H7 (cell line): Measurements from ENCODE around the gene SEMA3G. TPM values are rescaled to one million over a fixed set of nuclear protein-coding genes. Genes with fewer than 3 reads are reported as not detected.
A peak's percentile ranks its signal among the peaks of the same experiment; 100 is the strongest.

ENCODE experiments used
- DNase-seq: peaks from one replicate; pipeline ENCODE4 v3.0.0; 2012
- H3K27me3 ChIP-seq: 2 replicates; pipeline ENCODE4 v1.6.0; 2011; ENCODE audit warnings: mild to moderate bottlenecking, low read length; ENCODE audit not compliant: control insufficient read depth, insufficient read depth
- H3K36me3 ChIP-seq: replicated peaks from 2 replicates; pipeline ENCODE4 v1.5.1; 2011; ENCODE audit warnings: low read length; ENCODE audit not compliant: control insufficient read depth, insufficient read depth
- H3K4me3 ChIP-seq: 2 replicates; pipeline ENCODE4 v1.5.1; 2011; ENCODE audit warnings: low read depth, mild to moderate bottlenecking, control low read depth, low read length, moderate library complexity; ENCODE audit not compliant: insufficient read depth
- total RNA-seq: library from RNA; depleted of rRNA; stranded (reverse); fragments of >200 nt; shearing (Covaris generic); gene quantifications from 2 replicates; pipeline ENCODE4 v1.2.3, GENCODE V29; 2014

The SEMA3G gene
- total RNA-seq, 1 experiment from 2014 or later: 1.1 TPM

- no peak for DNase-seq
- H3K27me3 ChIP-seq: no peaks in the 10 kb centered on the region
- peaks cover 53% of the 10 kb centered on the region for H3K36me3 ChIP-seq
- no peak overlapping the region for H3K4me3 ChIP-seq
These were observed 39.8 kb downstream of the SEMA3G start for GRCh38 chr3:52405066-52405465.

DNA sequence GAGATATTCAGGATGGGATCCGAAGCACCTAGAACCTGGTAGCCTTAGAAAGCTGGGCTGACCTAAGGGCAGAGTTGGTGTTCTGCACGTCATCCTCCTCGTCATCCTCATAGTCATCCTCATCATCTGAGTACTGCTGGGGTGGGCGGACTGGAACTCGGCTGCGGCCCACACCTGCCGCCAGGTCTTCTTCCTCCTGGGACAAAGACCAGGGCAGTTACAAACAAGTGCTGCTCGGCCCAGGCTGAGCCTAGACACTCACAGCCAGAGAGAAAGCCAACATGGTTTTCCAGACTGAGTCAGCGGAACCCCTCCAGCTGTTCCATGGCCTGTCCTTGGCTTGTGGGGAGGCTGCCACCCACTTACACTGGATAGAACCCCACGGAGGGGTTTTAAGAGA, 40.5 kb downstream of the SEMA3G start:
- peaks cover 53% of the 10 kb centered on the region for H3K36me3 ChIP-seq
- H3K4me3 ChIP-seq: no peak overlapping the region
- peak; percentile 15 for DNase-seq
- H3K27me3 ChIP-seq: no peaks in the 10 kb centered on the region

DNA sequence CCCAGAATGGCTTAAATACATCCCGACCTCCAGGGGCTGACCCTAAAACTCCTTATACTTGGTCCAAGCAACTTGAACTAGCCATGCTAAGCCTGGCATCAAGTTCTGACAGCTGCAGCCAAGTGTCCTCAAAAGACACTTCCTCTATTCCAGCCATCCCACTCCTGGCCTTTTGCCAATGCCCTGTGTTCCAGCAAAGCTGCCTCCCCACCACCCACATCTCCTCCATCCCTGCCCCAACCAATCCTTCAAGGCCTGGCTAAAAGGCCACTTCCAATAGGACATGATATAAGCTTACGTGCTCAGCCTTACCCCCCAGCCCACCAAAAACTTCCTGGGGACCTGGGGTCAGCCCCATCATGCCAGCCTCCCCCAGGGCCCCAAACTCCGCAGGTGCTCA, 40.9 kb downstream of the SEMA3G start:
- H3K27me3 ChIP-seq: no peaks in the 10 kb centered on the region
- no peak for DNase-seq
- peaks cover 53% of the 10 kb centered on the region for H3K36me3 ChIP-seq
- H3K4me3 ChIP-seq: no peak overlapping the region

GRCh38 chr3:52403271-52403841, 41.5 kb downstream of the SEMA3G start:
- Histone ChIP-seq H3K4me3 (no peak overlapping the region), H3K27me3 (no peaks in the 10 kb centered on the region), H3K36me3 (peaks cover 53% of the 10 kb centered on the region)
- peak; percentile 28 for DNase-seq

- Histone ChIP-seq H3K27me3 (no peaks in the 10 kb centered on the region), H3K36me3 (peaks cover 49% of the 10 kb centered on the region), H3K4me3 (no peak overlapping the region)
- DNase-seq: peak; percentile 35
These were observed 42.1 kb downstream of the SEMA3G start for GRCh38 chr3:52402706-52403270.

- Histone ChIP-seq H3K4me3 (no peak overlapping the region), H3K27me3 (no peaks in the 10 kb centered on the region), H3K36me3 (peaks cover 43% of the 10 kb centered on the region)
- no peak for DNase-seq
These were observed 42.8 kb downstream of the SEMA3G start for GRCh38 chr3:52402101-52402521.

DNA sequence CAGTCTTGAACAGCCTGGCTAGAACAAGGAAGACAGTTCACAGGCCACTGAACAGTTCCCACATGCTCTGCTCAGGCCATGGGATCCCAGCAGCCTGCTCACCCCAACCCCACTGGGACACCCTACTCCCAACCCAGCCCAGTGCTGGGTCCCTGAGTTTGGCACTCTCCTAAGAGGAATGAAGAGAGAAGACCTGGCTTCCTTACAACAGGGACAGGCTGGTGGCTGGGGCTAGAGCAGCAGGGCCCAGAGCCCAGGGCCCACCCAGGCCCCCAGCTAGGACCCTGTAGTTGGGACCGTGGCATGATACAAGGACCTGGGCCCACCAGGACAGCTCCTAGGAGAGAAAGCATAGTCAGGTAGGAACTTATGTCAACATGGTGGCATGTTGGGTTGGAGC, 43.4 kb downstream of the SEMA3G start:
- peak; percentile 32 for DNase-seq
- H3K36me3 ChIP-seq: peaks cover 37% of the 10 kb centered on the region
- no peak overlapping the region for H3K4me3 ChIP-seq
- H3K27me3 ChIP-seq: no peaks in the 10 kb centered on the region

GRCh38 chr3:52401021-52401420, 43.9 kb downstream of the SEMA3G start:
- no peaks in the 10 kb centered on the region for H3K27me3 ChIP-seq
- no peak for DNase-seq
- H3K36me3 ChIP-seq: peaks cover 32% of the 10 kb centered on the region
- H3K4me3 ChIP-seq: no peak overlapping the region

DNA sequence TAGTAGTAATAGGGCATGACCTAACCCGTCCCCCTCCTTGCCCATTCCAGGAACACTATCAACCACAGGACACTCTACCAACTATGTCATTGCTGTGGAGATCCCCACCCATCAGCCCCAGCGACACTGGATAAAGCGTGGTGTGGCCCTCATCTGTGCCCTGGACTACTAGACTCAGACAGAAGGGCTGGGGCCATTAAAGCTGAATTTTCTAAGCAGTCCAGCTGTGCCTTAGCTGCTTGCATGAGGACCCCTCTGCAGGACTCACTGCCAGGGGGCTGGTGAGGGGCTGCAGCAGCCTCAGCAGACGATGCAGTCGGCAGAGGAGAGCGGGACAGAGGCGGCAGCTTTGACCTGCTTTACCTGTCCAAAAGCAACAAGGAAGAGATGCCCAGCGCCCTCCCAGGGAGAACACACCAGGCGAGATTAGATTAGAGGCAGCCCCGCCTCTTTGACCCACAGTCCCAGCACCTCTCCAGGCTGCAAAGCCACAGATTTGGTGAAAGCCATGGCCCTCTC, 44.6 kb downstream of the SEMA3G start:
- Histone ChIP-seq H3K4me3 (no peak overlapping the region), H3K36me3 (peaks cover 25% of the 10 kb centered on the region), H3K27me3 (no peaks in the 10 kb centered on the region)
- DNase-seq: no peak

DNA sequence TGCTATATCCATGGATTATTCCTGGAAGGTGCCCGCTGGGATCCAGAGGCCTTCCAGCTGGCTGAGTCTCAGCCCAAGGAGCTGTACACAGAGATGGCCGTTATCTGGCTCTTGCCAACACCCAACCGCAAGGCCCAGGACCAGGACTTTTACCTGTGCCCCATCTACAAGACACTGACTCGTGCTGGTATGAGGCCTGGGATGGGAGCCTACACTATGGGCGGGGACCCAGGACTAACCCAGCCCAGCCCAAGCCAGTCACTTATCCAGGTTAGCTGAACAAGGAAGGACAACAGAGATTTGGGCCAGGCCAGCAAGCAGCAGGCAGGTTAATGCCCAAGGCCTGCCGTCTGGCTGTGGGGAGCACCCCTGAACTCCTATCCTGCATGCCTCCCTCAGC, 45.3 kb downstream of the SEMA3G start:
- no peaks in the 10 kb centered on the region for H3K27me3 ChIP-seq
- no peak for DNase-seq
- H3K36me3 ChIP-seq: peaks cover 21% of the 10 kb centered on the region
- no peak overlapping the region for H3K4me3 ChIP-seq

DNA sequence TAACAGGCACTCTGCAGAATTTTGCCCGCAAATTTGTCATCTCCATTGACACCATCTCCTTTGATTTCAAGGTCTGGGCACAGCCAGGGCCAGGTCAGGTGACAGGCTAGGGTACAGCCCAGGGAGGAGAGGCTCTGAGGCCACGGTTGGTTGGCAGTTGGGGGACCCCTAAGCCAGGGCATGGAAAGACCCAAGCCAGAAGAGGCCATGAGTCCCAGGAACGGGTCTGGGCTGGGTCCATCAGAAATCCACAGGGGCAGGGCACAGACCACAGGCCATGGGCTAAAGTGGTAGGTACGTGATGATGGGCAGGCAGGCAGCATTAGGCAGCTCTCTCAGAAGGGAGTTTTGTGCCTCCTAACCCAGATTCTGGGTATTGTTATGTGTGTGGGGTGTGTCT, 45.8 kb downstream of the SEMA3G start:
- no peak overlapping the region for H3K4me3 ChIP-seq
- H3K27me3 ChIP-seq: no peaks in the 10 kb centered on the region
- DNase-seq: no peak
- peaks cover 17% of the 10 kb centered on the region for H3K36me3 ChIP-seq

DNA sequence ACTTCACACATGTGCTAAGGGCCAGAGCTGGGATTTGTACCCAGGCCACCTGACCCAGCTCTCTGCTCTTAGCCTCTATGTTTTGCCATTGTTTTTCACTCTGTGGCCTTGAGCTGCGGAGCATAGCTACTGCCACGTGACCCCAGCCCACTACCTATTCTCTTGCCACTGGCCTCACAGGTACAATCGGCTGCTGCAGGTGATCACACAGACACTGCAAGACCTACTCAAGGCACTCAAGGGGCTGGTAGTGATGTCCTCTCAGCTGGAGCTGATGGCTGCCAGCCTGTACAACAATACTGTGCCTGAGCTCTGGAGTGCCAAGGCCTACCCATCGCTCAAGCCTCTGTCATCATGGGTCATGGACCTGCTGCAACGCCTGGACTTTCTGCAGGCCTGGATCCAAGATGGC, 46.2 kb downstream of the SEMA3G start:
- H3K36me3 ChIP-seq: peaks cover 14% of the 10 kb centered on the region
- H3K4me3 ChIP-seq: no peak overlapping the region
- no peaks in the 10 kb centered on the region for H3K27me3 ChIP-seq
- DNase-seq: no peak

GRCh38 chr3:52397676-52398399, 47.1 kb downstream of the SEMA3G start:
- no peak for DNase-seq
- no peaks in the 10 kb centered on the region for H3K27me3 ChIP-seq
- peaks cover 7% of the 10 kb centered on the region for H3K36me3 ChIP-seq
- H3K4me3 ChIP-seq: no peak overlapping the region

DNA sequence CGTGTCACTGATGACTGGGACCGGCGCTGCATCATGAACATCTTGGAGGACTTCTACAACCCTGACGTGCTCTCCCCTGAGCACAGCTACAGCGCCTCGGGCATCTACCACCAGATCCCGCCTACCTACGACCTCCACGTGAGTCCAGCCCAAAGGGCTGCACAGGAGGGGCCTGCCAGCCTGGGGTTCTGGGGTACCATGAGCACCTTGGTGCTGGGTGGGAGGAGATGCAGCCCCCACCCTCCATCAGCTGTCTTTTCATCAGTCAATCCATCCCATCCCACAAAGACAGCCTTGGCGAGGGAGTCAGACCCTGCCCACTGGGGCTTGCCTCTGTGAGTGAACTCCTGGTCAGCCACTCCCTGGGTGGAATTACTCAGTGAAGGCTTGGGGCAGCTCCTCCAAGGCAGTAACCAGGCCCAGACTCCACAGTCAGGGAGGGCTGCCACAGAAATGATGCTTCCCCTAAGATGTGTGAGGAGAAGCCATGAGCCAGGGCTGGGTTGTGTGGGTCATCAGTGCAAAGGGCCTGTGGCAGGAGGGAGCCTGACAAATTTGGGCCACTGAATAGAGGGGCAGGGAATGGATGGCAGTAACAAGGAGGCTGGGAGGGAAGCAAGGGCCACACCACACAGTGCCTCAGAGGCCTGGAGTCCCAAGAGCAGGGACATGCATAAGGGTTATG, 47.9 kb downstream of the SEMA3G start:
- peaks cover 2% of the 10 kb centered on the region for H3K36me3 ChIP-seq
- no peaks in the 10 kb centered on the region for H3K27me3 ChIP-seq
- no peak for DNase-seq
- no peak overlapping the region for H3K4me3 ChIP-seq
